HG03097 (cell line): Measurements from ENCODE around the gene SIL1.

Experiments used
- ATAC-seq: cut with Tn5 transposase; IDR thresholded peaks from one replicate; pipeline ENCODE4 v1.9.1; 2021; ENCODE audit not compliant: unreplicated experiment, low FRiP score

The SIL1 gene

DNA sequence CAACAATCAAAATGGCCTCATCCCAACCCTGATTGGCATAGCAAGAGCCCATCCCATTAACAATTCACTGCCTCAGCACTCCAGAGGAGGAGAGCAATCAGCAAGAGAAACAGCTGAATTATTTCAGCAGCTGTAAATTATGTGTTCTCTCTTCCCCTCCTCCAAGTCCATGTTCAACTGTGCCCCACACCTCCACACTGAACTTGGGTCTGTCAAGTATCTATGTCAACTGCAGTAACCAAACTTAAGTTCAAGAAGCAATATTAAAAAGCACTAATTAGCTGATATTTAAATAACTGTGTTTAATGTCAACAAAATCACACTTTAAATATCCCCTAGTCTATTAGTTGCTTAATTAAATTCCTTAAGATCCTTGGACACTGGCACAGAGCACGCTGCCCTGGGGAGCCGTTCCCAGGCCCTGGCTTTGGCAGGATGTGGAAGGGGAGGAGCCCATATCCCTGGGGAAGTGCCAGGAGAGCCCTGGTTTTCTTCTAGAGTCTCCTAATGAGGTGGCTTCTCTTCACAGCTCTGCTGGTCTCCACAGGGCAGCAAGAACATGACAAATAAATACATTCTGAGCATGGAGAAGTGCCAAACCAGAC is 50.6 kb downstream of the SIL1 start:
- ATAC-seq: no peak

DNA sequence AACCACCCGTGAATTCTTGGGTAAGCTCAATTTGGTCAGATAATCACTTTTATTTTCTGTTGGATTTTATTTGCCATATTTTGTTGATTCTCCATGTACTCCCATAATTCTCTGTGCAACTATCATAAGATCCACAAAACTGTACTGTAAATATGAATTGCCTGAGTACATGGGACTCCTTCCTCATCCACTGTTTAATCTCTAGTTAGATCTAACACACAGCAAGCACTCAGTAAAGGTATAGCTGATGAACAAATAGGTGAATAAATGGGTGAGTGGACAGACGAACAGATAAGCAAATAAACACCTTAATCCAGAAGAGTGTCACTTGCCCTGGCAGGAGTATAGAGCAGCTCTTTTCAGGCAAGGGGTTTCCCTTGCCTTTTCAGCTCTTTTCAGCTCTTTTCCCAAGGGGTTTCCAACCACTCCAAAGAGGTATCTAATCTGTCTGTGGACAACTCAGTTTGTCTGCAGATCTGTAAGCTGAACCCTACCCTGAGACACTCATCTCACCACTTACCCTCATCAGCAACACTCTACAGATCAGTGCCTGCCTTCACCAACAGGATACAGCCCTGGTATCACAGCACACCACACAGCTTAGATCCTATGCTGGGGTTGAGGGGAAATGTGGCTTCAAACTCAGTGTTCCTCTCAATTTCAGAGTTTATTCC is 51.2 kb downstream of the SIL1 start:
- ATAC-seq: no peak

DNA sequence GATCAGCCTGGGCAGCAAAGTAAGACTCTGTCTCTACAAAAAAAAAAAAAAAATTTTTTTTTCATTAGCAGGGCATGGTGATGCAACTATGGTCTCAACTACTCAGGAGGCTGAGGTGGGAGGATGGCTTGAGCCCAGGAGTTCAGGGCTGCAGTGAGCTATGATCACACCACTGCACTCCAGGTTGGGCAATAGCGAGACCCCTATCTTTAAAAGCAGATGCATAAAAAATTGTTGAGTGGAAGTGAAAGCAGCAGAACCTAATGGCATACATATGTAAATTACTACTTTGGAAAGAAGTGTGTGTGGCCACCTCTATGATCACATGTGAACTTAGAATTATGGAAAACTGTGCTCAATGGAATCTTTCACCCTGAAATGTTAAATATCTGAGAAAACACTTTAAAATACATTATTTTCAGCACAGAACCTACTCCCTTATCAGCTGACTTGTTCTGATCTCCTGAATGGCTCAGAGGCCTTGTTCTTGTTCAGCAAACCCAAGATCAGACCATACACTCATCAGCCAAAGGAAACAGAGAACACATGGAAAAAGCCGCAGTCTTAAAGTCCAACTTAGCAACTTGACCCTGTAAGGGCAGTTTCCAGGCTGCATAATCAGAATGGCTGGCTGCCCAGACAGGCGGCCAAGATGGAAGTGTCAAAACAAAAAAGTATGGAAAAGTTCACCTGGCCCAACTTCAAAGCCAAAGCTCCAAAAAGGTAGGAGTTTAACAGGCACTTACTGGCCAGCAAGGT is 56.5 kb downstream of the SIL1 start:
- ATAC-seq: no peak

DNA sequence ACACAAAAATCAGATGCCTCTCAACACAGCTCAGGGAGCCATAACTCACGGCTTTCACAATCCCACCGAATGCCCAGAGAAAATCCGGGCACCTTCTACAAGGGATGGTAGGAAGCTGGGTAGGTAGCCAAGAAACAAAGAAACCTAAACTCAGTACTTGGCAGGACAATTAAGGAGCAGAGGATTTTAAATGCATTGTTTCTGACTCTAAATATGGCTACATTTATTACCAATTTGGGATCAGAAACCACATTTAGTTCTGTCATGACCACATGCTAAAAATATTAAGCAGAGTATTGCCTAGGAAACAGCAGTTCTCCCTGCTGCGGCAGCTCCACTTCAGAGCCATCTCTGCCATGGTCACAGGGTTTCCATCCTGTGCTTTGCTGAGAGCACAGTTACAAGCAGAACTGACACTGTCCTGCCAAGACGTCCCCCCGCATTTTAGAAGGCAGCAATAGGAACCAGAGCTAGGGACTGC is 57.5 kb downstream of the SIL1 start:
- no peak for ATAC-seq

DNA sequence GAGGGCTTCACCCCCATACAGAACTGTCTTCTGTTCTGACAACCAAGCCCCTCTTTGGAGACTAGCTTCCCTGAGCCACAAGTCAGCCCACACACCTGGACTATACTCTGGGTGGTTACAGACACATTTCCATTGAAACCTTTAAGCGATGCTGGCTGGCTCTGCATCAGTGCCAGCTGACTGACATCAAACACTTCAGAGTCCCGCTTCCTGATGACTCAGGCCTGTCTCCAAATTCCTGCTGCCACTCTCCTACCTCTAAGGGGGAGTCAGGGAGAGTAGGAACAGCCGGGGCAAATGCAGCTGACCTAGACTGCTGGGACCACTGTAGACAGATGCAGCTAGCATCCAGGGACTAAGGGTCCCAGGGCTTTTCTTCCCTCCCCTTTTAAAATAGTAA is 59.4 kb downstream of the SIL1 start:
- ATAC-seq: no peak

DNA sequence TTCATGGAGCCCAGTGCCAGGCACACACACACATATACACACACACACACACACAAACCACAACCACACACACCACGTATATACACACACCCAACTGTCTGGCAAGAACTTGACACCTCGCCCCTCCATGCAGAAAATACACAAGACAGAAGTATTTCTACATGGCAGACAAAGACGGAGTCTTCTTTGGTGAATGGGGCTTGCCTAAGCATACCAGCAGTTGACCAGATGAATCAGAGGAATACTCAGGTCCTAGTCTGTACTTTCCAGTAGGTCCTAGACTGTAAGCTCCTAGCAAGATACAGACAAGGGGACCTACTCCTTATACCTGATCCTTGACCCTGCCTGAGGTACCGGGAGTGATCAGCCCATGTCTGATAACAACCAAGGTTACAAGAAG is 60.1 kb downstream of the SIL1 start:
- no peak for ATAC-seq

DNA sequence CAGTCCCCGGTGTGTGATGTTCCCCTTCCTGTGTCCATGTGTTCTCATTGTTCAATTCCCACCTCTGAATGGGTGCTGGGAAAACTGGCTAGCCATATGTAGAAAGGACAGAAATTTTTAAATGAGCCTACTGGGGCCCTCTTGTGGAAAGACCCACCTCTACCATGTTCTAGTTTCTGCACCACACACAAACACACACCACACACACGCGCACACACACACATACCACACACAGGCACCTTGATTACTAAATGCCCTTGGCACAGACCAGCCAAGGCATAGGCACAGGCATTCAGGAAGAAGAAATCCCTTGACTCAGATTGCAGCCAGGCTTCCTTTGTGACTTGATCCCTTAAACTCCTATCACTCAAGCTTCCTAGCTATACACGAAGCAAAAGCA is 60.5 kb downstream of the SIL1 start:
- no peak for ATAC-seq

DNA sequence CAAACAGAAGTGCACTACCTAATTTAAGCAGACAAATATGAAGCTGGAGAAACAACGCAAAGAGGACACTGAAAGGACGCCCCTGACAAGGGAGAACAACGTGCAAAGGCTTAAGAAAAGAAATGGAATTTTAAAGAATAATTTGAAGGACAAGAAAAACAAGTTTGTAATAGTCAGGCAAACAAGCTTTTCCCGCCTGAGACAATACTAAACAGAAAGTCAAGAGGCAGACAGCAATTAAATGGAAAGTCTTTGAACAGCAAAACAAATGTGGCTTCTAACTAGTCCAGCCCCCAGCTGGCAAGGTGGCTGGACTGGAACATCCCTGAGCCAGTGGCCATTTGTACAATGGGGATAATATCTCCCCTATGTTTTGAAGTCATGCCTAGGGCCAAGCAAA is 63.3 kb downstream of the SIL1 start:
- ATAC-seq: no peak

DNA sequence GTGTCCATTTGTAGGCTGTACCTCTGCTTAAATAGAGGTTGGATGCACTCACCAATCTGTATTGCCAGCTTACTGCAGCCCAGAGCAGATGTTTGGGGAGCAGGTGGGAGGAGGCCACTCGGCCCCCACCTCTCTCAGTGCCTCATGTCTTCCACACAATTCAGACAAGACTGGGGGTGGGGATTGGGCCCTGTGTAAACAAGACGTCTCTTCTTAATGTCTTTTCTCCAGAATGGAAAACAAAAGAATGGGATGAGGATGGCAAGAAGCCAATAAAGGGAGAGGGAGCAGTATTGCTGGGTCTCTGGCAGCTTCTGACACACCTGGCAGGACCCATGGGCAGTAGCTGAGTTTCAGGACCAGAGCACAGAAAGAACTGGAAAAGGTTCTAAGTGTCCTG is 64.9 kb downstream of the SIL1 start:
- ATAC-seq: no peak

DNA sequence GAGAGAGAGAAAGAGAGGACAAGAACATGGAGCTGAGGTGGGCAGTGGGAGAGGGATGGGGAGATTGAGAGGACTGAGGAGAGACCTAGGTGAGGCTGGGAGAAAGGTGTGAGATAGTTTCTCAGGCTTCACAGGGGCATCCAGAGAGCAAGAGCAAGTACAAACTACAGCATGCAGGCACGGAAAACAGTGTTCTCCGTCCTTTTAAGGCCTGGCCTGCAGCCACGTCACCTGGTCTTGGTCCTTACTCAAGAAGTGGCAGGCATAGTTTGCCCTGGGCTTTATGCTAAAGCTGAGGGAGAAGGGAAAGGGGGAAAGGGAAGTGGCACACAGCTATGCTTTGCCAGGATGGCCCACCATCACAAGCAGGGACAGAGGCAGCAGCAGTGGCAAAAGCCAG is 65.7 kb downstream of the SIL1 start:
- ATAC-seq: no peak

DNA sequence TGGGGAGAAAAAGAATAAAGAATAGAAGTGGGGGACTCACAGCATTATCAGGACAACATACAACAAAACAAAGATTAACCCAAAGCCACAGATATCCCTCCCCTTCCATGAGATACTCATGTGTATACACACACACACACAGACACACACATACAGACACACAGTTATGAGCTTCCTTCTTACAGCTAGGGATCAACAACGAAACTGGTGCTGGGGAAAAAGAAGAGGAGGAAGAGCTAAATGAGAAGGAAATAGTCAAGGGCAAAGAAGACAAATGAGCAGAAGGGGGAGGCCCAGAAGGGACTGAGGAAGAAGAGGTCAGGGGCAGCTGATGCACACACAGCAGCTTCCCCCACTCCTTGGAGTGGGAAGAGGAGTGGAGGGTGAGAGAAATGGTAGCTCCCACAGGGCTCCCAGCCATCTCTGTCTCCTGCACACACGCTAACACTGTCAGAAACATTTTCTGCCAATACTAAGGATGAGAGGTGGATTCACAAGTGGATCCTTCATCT is 66.2 kb downstream of the SIL1 start:
- ATAC-seq: no peak

DNA sequence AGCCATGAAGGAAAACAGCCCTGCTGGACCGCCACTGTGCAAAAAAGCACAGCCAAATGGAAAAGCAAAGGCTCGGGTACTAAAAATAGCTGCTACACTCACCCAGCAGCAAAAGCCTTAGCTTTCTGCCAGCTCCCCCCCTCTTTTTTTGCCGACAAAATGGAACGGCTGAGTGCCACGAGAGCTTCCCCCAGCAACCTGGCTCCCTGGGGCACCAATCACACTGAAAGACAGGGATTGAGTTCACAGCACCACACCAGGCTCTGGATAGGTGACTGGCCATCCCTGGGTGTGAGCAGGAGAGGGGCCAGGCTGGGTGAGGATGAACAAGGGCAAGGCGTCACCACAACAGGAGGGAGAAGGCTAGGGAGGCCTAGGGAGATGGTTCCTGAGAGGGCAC is 66.7 kb downstream of the SIL1 start:
- ATAC-seq: no peak

DNA sequence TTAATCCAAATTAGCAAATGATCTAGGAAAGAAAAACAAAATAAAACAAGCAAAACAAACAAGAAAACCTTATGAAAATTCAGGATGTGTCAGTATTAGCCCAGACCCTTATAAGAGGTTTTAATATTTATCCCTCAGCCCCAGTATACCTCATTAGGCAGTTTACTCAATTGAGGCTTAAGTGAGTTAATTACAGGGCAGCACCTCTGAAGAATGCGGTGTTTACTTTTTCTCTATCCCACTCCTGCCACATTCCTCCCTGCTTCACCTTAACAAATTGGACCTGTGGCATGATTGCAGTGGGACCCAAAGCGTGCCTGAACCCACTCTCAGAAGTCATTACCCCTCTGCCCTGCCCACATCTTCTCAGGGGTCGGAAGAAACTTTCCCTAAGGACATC is 67.1 kb downstream of the SIL1 start:
- ATAC-seq: no peak

DNA sequence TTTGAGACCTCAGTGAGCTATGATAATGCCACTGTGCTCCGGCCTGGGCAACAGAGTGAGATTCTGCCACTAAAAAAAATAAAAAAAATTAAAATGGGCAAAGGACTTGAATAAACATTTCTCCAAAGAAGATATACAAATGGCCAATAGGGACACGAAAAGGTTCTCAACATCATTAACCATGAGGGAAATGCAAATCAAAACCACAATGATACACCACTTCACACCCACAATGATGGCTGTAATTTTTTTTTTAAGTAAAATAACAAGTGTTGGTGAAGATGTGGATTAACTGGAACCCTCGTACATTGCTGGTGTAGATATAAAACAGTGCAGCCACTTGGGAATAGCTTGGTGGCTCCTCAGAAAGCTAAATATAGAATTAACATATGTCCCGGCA is 68.0 kb downstream of the SIL1 start:
- no peak for ATAC-seq

DNA sequence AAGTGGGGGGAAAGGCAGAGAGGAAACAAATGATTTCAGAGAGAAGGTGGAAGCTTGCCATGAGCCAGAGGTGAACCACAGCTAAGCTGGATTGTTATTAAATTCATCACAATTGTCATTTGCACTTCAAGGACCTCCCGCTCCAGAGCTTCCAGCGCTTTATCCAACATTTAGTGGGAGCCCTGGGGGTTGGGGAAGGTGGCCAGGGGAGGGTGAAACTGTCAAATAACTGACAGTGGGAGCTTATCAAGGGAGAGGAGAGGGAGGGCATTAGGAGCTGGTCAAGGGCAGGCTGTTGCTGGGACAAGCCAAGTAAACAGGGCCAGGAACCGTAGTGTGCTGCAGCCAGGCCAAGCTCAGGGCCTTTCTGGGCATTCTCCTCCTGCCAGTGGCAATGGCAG is 71.5 kb downstream of the SIL1 start:
- ATAC-seq: no peak

DNA sequence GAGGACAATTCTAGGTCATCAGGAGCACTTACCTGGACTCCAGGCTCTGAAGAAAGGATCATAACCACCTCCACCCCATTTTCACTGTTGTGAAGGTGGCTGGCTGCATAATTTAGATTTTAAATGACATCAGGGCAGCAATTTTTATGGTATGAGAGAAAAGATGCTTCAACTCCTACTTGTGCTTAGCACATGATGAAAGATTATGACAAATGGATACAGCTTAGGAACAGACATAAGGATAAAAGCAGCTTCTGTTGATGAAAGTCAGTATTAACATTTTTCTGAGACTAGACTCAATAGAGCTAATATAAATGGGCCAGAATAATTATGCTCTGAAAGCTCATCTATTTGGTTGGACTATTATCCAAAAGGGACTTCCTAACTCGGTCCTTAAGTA is 72.2 kb downstream of the SIL1 start:
- no peak for ATAC-seq

DNA sequence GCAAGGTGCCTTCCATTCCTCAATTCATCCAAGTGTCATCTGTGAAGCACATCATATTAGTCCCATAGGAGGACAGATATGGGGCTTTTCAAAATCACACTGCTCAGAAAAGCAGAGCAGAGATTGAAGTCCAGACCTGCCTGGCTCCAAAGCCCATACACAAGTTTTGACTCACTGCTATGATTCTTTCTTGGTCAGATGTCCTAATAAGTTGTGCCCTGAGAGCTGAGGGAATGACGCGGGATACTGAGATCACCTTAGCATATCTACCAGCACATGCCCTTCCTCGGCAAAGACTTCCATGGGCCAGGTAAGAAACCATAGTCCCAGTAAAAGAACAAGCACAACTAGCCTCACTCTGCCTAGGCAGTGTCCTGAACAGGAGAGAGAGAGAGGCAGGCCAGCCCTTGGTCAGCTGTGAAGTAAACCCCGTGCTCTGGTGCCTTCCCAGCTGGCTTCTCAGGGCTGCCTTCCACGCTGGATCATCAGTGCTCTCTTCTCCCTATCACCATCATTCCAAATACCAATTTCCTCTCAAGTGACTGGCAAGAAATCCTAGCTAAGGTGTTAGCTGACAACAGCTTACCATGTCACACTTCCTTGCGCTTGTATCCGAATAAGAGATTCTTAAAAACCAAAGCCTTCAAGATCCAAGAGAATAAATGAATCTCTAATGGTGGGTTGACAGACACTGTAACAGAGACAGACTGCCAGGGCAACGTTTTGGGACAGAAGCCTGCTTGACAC is 73.2 kb downstream of the SIL1 start:
- no peak for ATAC-seq

DNA sequence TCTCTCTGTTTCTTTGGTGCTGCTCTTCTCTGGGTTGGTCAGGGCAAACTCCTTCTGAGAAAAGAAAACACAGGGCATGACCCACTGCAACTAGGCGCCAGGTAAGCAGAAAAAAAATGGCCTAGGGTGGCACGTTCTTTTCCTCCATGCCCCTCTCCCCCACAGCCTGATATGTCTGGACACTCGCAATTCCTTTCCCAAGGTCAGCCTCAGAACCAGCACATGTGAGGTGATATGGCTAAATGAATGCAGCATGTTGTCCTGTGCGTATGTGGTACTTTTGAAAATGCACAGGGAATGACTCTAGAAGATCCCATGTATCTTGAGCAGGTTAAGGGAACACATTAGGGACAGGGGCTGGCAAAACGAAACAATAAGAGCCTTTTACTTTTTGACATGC is 77.0 kb downstream of the SIL1 start:
- no peak for ATAC-seq

DNA sequence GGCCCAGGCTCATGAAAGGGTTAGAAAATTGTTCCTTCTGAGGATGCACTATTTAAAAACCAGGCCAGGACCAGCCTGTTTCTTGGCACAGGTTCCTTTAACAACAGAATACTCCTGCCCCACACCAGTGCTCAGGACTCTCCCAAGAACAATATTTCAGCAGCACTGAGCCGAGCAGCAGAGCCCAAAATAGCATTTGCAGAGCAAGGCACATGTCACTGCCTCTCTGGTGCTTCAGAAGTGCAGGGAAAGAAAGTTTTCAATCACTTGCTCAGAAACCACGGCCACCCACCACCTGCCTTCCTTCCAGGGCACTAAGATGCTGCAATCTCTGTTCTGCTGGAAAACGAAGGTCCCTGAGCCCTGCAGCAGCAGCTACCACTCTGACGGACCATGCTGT is 77.6 kb downstream of the SIL1 start:
- ATAC-seq: no peak

DNA sequence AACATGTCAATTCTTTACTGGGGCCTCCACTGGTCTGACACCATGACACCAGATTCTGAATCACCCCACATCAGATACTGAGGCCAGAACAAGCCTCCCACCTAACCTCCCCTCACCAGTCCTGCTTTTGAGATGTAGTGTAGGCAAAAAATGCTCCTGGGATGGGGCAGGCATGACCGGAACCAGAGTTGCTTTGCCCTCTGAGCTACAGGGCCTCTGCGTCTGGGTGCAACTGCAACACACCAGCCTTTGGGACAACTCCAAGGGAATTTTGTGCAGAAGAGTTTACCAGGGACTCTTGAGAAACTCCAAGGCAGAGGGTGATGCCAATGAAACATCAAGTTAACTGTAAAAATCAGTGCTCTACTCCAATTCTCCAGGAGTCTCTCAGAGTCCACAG is 79.4 kb downstream of the SIL1 start:
- ATAC-seq: no peak

DNA sequence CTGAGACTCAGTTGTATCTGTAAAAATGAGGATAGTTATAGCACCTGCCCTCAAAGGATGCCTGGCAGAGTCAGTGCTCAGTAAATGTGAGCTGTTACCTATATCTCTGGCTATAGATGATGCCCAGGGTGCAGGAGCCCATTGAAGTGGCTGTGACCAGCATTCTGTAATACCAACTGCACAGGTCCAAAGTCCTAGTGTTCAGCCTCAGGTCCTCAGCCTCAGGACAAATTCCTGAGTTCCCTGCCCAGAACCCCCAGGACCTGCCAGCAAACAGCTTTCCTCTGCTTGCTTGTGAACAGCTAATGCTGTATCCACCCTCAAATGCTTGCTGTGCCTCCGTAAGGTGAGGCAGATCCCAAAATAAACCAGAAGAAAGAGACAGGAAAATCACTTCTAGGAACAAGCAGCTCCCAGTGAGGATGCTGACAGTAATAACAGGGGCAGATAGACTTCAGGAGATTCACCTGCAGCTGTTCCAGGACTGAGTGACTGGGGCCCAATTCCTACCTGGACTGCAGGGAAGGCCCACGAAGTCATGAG is 80.8 kb downstream of the SIL1 start:
- no peak for ATAC-seq
